ENCODE results near the gene RAB44. TPM values are rescaled to one million over a fixed set of nuclear protein-coding genes. Genes with fewer than 3 reads are reported as not detected.

The RAB44 gene
- total RNA-seq (2021) (not detected in 2 replicates), Bru-seq, nascent RNA (percentile 14 among the genes with signal in this experiment), BruChase-seq, experiment 1, labeled RNA remaining after a 2-hour chase (percentile 19 among the genes with signal in this experiment), BruChase-seq, experiment 2, labeled RNA remaining after a 6-hour chase (percentile 19 among the genes with signal in this experiment)
- long read RNA-seq, result 0 reads

DNA sequence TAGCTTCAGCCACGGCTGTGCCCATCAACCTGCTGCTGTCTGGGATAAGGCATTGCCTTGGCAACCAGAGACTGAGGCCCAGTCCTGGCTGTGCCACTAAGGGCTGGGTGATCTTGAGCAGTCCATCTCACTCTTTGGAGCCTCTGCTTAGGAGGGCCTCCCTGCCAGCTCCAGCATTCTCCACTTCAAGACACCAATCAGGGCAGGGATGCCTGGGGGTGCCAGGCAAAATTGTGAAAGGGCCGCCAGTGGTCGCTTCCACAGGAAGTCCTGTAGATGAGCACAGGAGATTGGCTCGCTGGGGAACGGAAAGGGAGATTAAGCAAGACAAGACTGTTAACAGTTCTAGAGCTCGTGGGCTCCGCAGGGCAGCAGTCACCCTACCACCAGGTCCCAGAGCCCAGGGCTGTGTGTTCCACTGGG is at the start of gene RAB44:
Gene RAB44, plus strand, starts transcription at position 346 of the 423 bp plus-strand sequence. CDS start 6,410 bp downstream, outside the sequence.
- no peak for DNase-seq
- H3F3A ChIP-seq (ENCODE audit: insufficient read depth, low read depth), result no peaks in the 10 kb centered on the region; the same call in 1 of the 2 replicates
- ChIA-PET POLR2A (ENCODE audit: unreplicated experiment) (no interaction called here), CTCF (no interaction called here)
- H3K79me2 ChIP-seq (ENCODE audit: low read depth), result no peaks in the 10 kb centered on the region
- no peaks in the 10 kb centered on the region for H3K27me3 ChIP-seq (ENCODE audit: insufficient read depth, low read depth)
- no peaks in the 10 kb centered on the region for H3K9me2 ChIP-seq (ENCODE audit: insufficient read depth)
- no peak within 1 kb of the TSS for H3K4me2 ChIP-seq
- TF ChIP-seq, protein P1, sequence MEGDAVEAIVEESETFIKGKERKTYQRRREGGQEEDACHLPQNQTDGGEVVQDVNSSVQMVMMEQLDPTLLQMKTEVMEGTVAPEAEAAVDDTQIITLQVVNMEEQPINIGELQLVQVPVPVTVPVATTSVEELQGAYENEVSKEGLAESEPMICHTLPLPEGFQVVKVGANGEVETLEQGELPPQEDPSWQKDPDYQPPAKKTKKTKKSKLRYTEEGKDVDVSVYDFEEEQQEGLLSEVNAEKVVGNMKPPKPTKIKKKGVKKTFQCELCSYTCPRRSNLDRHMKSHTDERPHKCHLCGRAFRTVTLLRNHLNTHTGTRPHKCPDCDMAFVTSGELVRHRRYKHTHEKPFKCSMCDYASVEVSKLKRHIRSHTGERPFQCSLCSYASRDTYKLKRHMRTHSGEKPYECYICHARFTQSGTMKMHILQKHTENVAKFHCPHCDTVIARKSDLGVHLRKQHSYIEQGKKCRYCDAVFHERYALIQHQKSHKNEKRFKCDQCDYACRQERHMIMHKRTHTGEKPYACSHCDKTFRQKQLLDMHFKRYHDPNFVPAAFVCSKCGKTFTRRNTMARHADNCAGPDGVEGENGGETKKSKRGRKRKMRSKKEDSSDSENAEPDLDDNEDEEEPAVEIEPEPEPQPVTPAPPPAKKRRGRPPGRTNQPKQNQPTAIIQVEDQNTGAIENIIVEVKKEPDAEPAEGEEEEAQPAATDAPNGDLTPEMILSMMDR (conservative IDR thresholded peaks at IDR 0.05), result no peak
- no peaks in the 10 kb centered on the region for H3K9me3 ChIP-seq (ENCODE audit: insufficient read depth, low read depth)
- H3K4me1 ChIP-seq (replicated peaks; ENCODE audit: insufficient read depth), result peaks cover 12% of the 10 kb centered on the region
- no peaks in the 10 kb centered on the region for H3K36me3 ChIP-seq (ENCODE audit: low read depth)
- H2AFZ ChIP-seq, result no peak within 1 kb of the TSS
- no peaks in the 10 kb centered on the region for H4K20me1 ChIP-seq (ENCODE audit: insufficient read depth)
- intact Hi-C loops (cut with micrococcal nuclease; ENCODE audit: unreplicated experiment), result no loop called here
- no peak within 1 kb of the TSS for H3K27ac ChIP-seq
- no TSS peak for BruUV-seq (replicated peaks)
- no peak within 1 kb of the TSS for H3K4me3 ChIP-seq

- DNase-seq, result no peak
- peaks cover 20% of the 10 kb centered on the region for H3K4me1 ChIP-seq (replicated peaks; ENCODE audit: insufficient read depth)
- no peaks in the 10 kb centered on the region for H3K36me3 ChIP-seq (ENCODE audit: low read depth)
- ChIA-PET POLR2A (ENCODE audit: unreplicated experiment) (no interaction called here), CTCF (no interaction called here)
- H4K20me1 ChIP-seq (ENCODE audit: insufficient read depth), result no peaks in the 10 kb centered on the region
- BruUV-seq (replicated peaks), result no TSS peak
- no peak overlapping the region for H2AFZ ChIP-seq
- intact Hi-C loops (cut with micrococcal nuclease; ENCODE audit: unreplicated experiment), result no loop called here
- H3K9me2 ChIP-seq (ENCODE audit: insufficient read depth), result no peaks in the 10 kb centered on the region
- no peaks in the 10 kb centered on the region for H3K27me3 ChIP-seq (ENCODE audit: insufficient read depth, low read depth)
- no peaks in the 10 kb centered on the region for H3K9me3 ChIP-seq (ENCODE audit: insufficient read depth, low read depth)
- no peak overlapping the region for H3K4me2 ChIP-seq
- H3K27ac ChIP-seq, result no peak overlapping the region
- H3K4me3 ChIP-seq, result no peak overlapping the region
- peaks cover 13% of the 10 kb centered on the region for H3F3A ChIP-seq (ENCODE audit: insufficient read depth, low read depth)
- H3K79me2 ChIP-seq (ENCODE audit: low read depth), result no peaks in the 10 kb centered on the region
- TF ChIP-seq EZH2 (IDR thresholded peaks at IDR 0.05; ENCODE audit: low read depth), result no peak
Measured at GRCh38 chr6:36649086-36649485, 48.5 kb upstream of the RAB44 start.

DNA sequence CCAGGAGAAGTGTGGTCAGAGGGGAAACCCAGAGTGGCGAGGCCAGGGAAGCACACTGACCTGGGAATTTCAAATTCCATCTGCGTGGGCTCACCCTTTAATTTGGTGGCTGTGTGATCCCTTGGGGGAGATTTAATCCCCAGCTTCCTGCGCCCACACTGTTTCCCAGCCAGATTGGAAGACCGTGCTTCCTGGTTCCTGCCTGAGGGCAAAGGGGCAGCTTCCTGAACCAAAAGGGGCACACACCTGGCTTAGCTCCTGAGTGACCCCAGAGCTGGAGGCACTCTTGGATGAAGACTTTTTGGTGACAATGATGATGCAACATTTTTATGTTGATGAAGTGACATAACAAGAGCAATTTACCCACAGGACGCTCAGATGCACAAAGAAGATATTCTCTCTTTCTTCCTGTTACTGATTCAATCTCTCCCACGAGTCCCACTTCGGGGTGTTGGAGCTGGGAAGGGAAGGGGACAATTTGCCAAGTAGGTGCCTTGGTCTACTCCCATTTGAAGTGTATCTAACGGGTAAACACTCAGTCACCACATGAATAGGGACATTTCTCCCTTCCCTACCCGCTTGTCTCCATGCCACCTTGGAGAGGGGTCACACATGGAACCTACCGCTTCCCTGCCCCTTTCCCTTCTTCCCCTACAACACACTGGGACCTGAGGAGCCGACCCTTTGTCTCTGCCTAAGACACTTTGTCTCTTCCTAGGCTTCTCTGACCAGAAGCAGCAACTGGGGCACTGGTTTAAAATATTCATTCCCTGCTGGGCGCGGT is 47.7 kb upstream of the RAB44 start:
- H3K27me3 ChIP-seq (ENCODE audit: insufficient read depth, low read depth), result no peaks in the 10 kb centered on the region
- ChIA-PET CTCF (no interaction called here), POLR2A (ENCODE audit: unreplicated experiment) (no interaction called here)
- intact Hi-C loops (cut with micrococcal nuclease; ENCODE audit: unreplicated experiment), result no loop called here
- no peak overlapping the region for H3K4me2 ChIP-seq
- BruUV-seq (replicated peaks), result no TSS peak
- no peaks in the 10 kb centered on the region for H3K9me2 ChIP-seq (ENCODE audit: insufficient read depth)
- no peaks in the 10 kb centered on the region for H3K79me2 ChIP-seq (ENCODE audit: low read depth)
- H3K36me3 ChIP-seq (ENCODE audit: low read depth), result no peaks in the 10 kb centered on the region
- no peaks in the 10 kb centered on the region for H4K20me1 ChIP-seq (ENCODE audit: insufficient read depth)
- no peak overlapping the region for H3K4me3 ChIP-seq
- peaks cover 12% of the 10 kb centered on the region for H3K4me1 ChIP-seq (replicated peaks; ENCODE audit: insufficient read depth)
- peaks cover 5% of the 10 kb centered on the region; the same call in 1 of the 2 replicates for H3F3A ChIP-seq (ENCODE audit: insufficient read depth, low read depth)
- DNase-seq, result no peak
- TF ChIP-seq EZH2 (IDR thresholded peaks at IDR 0.05; ENCODE audit: low read depth), result no peak
- TF ChIP-seq, protein P1 (conservative IDR thresholded peaks at IDR 0.05), result no peak
- H3K9me3 ChIP-seq (ENCODE audit: insufficient read depth, low read depth), result no peaks in the 10 kb centered on the region
- 0 out of 2 replicates have a peak overlapping the region, but pooled peaks have one; percentile 29 for H2AFZ ChIP-seq
- H3K27ac ChIP-seq, result no peak overlapping the region

Data from PC-9 (cell line).